Activated T-helper 2 cell treated with anti-CD3 and anti-CD28 coated beads, Interferon-gamma antibody, Interleukin-2, Interleukin-4, amounts not matched to agents 10 μg/mL and 5 μg/mL and 100 μg/mL, durations not matched to agents 14 hours and 24 hours and 36 hours (primary cell): ENCODE measurements around the gene ACKR1. TPM values are rescaled to one million over a fixed set of nuclear protein-coding genes. Genes with fewer than 3 reads are reported as not detected.

Experiments used
- DNase-seq: peaks from one replicate; pipeline ENCODE4 v3.0.0; 2021; ENCODE audit warnings: low spot score
- H3K27ac Mint-ChIP-seq: one replicate; pipeline ENCODE4 v1.8.0; 2021; ENCODE audit warnings: mixed read lengths
- H3K27me3 Mint-ChIP-seq: one replicate; pipeline ENCODE4 v1.8.0; 2021; ENCODE audit warnings: low read depth, mixed read lengths
- H3K36me3 Mint-ChIP-seq: one replicate; pipeline ENCODE4 v1.8.0; 2021; ENCODE audit warnings: low read depth, mixed read lengths
- H3K4me1 Mint-ChIP-seq: one replicate; pipeline ENCODE4 v1.8.0; 2021; ENCODE audit warnings: low read depth, mixed read lengths
- H3K4me3 Mint-ChIP-seq: one replicate; pipeline ENCODE4 v1.8.0; 2021; ENCODE audit warnings: low read depth, mild to moderate bottlenecking, moderate library complexity, mixed read lengths
- H3K9me3 Mint-ChIP-seq: one replicate; pipeline ENCODE4 v1.8.0; 2021; ENCODE audit warnings: mixed read lengths
- intact Hi-C: fragments of 100-400 bp; cut with micrococcal nuclease; formaldehyde crosslinking; loops from one replicate; pipeline ENCODE4 v1.15.1; 2023
- total RNA-seq: library from RNA; stranded (reverse); gene quantifications from 2 replicates; pipeline ENCODE4 v1.2.3, GENCODE V29; 2022

ACKR1 gene
- total RNA-seq, 1 donor from 2014 or later = not detected

DNA sequence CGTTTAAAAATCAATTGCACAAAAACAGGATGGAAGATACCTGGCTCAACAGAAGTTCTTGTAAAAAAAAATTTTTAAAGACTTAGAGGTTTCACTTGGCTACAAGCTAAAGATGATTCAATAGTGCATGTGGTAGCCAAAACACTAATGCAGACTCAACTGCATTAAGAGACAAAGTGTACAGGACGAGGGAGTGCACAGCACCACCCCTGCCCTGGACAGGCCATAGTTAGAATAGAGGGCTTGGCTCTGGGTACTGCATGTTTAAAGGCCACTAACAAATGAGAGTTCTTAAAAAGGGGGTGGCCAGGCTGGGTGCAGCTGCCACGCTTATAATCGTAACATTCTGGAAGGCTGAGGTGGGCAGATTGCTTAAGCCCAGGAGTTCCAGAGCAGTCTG is 7.9 kb downstream of the ACKR1 start:
- no peak overlapping the region for H3K4me3 Mint-ChIP-seq

DNA sequence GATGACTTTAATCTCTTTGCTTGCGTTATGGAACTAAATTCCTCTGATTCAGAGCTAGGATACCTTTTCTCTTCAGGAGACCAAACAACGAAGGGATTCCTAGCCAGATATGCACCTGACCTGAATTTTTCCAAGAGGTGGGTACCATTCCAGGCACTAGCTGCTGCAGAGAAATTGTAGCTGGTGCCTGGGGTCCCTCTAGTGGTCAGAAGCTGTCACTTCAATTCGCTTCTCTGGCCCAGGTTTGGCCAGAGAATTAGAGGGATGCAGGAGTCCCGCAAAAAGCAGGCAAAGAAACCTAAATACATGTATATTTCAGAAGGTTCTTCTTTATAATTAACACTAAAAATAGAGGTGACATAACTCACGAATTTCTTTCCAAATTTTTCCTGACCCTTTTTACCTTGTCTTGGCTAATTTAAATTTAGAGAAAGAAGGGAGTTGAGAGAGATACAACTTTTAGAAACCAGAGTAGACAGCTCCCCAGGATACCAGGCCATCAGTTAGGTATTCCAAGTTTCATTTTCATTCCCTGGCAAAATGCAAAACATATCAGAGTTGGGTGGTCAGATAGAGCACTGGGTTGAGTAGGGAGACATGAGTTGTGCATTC is 9.6 kb downstream of the ACKR1 start:
- Mint-ChIP-seq H3K4me1 (peaks cover 1% of the 10 kb centered on the region), H3K27ac (no peak overlapping the region), H3K27me3 (peaks cover 11% of the 10 kb centered on the region), H3K4me3 (no peak overlapping the region), H3K9me3 (no peaks in the 10 kb centered on the region), H3K36me3 (no peaks in the 10 kb centered on the region)
- intact Hi-C loops = loop anchor here (5.0 kb wide), 1 partner anchor 82 kb away; no protein-coding TSS in a partner anchor
- DNase-seq = no peak

More for the DNA sequence above, 7.9 kb downstream of the ACKR1 start:
- peaks cover 21% of the 10 kb centered on the region for H3K27me3 Mint-ChIP-seq
- H3K4me1 Mint-ChIP-seq = peaks cover 1% of the 10 kb centered on the region
- no peaks in the 10 kb centered on the region for H3K9me3 Mint-ChIP-seq
- H3K27ac Mint-ChIP-seq = no peak overlapping the region
- intact Hi-C loops = loop anchor here (5.0 kb wide), 1 partner anchor 80 kb away; no protein-coding TSS in a partner anchor
- no peaks in the 10 kb centered on the region for H3K36me3 Mint-ChIP-seq
- no peak for DNase-seq

DNA sequence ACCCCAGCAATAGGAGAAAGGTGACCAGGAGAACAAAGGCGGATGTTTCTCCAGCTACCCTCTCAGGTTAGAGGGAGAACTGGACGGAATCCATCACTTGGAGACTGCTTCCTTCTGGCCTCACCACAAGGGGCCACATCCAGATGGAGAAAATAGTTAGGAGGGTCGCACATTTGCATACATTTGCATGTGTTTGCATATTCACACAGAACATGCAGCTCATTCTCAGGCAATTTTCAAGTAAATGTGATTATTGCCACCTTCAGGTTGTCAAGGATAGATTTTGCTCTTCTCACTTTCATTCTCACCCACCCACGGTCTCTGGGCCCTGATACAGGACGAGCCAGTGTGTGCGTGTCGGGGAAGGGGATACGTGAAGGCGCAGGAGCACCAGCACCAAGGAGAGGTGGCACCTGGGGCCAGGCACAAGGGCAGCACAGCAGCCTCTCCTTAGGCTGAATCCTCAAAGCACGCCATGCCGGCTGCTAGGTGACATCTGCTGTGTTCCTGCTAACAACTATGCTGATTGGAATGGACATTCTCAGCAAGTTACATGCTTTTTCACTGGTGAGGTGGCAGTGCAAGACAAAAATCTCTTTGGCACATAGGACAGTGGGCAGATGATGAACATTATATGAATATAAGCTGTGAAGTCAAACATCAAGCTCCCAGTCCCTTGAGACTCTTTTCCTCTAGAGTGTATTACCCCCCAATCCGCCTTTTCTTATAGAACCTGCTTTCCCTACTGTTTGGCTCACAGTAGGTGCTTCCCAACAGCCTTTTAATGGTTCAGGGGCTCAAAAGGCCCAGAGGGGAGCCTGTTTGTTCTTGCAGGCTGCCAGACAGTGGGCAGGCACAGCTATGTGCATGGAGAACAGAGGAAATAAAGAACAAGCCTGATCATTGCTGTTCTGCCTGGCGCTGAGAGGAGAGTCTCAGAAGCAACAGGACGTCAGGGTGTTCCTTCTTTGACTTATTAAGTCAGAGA is 14.3 kb downstream of the ACKR1 start:
- no peaks in the 10 kb centered on the region for H3K9me3 Mint-ChIP-seq
- intact Hi-C loops = no loop called here

DNA sequence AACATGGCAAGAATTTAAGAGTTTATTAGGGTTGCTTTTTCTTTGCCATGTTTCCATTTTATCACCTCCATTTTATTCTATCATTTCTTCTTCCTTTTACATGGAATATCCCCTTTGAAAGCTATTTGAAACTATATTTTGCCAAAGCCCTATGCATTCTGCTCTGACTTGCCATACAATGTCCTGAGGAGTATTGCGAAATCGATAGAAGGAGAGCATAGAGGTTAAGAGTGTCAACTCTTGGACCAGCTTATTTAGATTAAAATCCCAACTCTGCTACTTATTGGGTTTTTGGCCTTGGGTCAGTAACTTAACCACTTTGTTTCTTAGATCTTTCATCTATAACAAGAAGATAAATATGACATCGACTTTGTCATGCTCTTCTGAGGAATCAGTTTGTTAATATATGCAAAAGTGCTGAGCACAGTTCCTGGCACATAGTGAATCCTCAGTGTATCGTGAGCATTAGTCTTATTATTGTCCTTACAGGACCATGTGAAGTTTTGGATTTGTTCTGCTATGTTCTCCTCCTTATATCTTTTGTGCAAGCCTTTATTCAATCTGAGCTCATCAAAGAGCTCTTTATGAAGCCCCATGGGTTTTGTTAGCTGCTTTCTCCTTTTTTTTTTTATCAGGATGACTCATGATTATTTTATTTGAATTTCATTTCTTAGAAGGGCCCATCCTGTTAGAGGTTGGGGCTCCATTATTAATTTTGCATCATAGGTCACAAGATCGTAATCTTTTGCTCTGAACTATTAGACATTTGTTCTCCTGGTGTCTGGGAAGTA is 17.6 kb downstream of the ACKR1 start:
- Mint-ChIP-seq H3K4me1 (no peaks in the 10 kb centered on the region), H3K27ac (no peak overlapping the region), H3K27me3 (no peaks in the 10 kb centered on the region), H3K36me3 (no peaks in the 10 kb centered on the region), H3K9me3 (no peaks in the 10 kb centered on the region), H3K4me3 (no peak overlapping the region)
- intact Hi-C loops = no loop called here
- DNase-seq = no peak

More for the DNA sequence above, 14.3 kb downstream of the ACKR1 start:
- Mint-ChIP-seq H3K36me3 (no peaks in the 10 kb centered on the region), H3K4me3 (no peak overlapping the region), H3K27ac (no peak overlapping the region), H3K27me3 (peaks cover 3% of the 10 kb centered on the region), H3K4me1 (peaks cover 1% of the 10 kb centered on the region)
- DNase-seq = no peak

DNA sequence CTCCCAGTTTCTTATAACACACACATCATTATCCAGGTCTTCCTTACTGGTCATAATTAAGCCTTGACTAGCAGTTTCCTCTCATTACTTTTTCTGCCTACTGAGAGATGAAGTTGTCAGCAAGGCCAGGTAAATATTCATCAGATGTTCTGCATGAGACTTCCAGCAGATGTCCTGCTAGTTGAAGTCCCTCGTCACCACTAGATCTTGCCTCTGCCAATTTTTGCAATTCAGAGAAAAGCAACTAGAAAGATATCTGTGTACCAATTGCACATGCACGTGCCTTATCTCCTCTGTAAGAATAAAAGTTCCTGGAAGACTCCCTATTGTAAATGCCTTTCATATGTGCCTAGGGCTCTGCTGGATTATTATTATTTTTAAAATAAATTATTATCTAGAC is 18.3 kb downstream of the ACKR1 start:
- no peak for DNase-seq
- H3K27ac Mint-ChIP-seq = no peak overlapping the region
- no peaks in the 10 kb centered on the region for H3K27me3 Mint-ChIP-seq
- no peaks in the 10 kb centered on the region for H3K9me3 Mint-ChIP-seq
- H3K36me3 Mint-ChIP-seq = no peaks in the 10 kb centered on the region
- H3K4me1 Mint-ChIP-seq = no peaks in the 10 kb centered on the region
- intact Hi-C loops = no loop called here
- no peak overlapping the region for H3K4me3 Mint-ChIP-seq

DNA sequence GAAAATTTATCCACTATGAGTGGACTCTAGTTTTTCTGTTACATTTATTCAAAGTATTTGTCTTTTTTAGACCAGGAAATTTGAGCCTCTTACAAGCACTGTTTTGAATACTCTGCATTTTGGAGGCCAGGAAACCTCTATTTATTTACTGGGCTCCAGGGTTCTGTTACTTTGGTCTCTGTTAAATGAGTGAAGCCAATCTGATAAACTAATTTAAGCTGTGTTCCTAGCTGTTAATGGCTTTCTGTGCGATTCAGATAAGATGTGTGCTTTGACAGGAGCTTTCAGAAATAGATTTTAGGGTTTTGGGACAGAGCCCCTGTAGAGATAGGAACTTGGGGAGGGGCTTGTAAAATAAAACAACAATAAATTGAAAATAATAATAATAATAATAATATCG is 23.9 kb downstream of the ACKR1 start:
- H3K4me3 Mint-ChIP-seq = no peak overlapping the region
- no peaks in the 10 kb centered on the region for H3K27me3 Mint-ChIP-seq
- no peaks in the 10 kb centered on the region for H3K4me1 Mint-ChIP-seq
- DNase-seq = no peak
- H3K9me3 Mint-ChIP-seq = no peaks in the 10 kb centered on the region
- no peak overlapping the region for H3K27ac Mint-ChIP-seq
- no peaks in the 10 kb centered on the region for H3K36me3 Mint-ChIP-seq
- intact Hi-C loops = no loop called here

DNA sequence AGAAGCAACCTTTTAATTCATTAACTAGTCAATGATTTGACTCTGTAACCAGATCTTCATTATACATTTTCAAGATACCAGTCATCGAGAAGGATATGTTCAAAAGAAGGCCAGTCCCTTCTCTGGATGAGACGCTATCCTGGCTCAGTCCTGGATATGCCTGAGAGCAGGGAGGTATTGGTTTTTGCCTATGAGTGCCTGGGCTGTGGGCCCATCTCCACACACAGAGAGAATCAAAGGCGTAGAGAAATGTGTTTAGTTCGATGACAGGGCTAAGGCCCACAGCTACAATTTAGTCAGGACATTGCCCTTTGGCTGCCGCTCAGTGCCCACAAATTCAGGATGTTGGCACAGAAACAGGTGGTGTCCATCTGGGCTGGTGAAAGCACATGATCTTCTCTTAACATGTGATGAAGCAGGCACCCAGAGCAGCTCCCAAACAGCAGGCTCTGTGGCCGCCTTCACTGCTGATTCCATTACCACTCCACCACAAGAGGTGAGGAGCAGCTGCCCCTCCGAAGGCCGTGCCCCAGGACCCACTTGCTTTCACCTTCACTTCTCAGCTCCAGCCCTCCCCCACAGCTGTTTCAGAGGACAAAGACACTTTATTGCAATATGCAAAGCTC is 24.7 kb downstream of the ACKR1 start:
- H3K27me3 Mint-ChIP-seq = no peaks in the 10 kb centered on the region
- intact Hi-C loops = no loop called here

DNA sequence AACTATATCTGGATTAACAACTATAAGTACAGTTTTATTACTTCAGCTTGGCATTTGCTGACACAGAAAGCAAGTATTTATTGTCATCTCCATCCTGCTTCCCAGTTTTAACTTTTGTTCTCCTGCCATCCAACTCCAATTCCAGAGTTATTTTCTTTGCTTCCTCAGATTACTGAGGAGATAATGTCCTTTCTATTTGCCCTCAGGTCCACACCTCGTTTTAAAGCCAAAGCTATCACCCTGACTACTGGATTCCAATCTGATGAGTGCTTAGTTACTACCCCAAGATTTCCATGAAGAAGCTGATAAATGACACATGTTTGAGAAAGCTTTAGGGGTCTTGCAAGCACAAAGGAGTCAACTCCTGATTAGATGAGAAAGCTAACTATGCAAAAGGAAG is 25.2 kb downstream of the ACKR1 start:
- no peaks in the 10 kb centered on the region for H3K36me3 Mint-ChIP-seq
- no peak for DNase-seq
- H3K27ac Mint-ChIP-seq = no peak overlapping the region
- no peaks in the 10 kb centered on the region for H3K9me3 Mint-ChIP-seq
- intact Hi-C loops = no loop called here
- H3K4me1 Mint-ChIP-seq = no peaks in the 10 kb centered on the region
- no peak overlapping the region for H3K4me3 Mint-ChIP-seq
- H3K27me3 Mint-ChIP-seq = no peaks in the 10 kb centered on the region

More for the DNA sequence above, 24.7 kb downstream of the ACKR1 start:
- H3K27ac Mint-ChIP-seq = no peak overlapping the region
- no peaks in the 10 kb centered on the region for H3K9me3 Mint-ChIP-seq
- H3K4me3 Mint-ChIP-seq = no peak overlapping the region
- no peak for DNase-seq
- no peaks in the 10 kb centered on the region for H3K4me1 Mint-ChIP-seq
- H3K36me3 Mint-ChIP-seq = no peaks in the 10 kb centered on the region

DNA sequence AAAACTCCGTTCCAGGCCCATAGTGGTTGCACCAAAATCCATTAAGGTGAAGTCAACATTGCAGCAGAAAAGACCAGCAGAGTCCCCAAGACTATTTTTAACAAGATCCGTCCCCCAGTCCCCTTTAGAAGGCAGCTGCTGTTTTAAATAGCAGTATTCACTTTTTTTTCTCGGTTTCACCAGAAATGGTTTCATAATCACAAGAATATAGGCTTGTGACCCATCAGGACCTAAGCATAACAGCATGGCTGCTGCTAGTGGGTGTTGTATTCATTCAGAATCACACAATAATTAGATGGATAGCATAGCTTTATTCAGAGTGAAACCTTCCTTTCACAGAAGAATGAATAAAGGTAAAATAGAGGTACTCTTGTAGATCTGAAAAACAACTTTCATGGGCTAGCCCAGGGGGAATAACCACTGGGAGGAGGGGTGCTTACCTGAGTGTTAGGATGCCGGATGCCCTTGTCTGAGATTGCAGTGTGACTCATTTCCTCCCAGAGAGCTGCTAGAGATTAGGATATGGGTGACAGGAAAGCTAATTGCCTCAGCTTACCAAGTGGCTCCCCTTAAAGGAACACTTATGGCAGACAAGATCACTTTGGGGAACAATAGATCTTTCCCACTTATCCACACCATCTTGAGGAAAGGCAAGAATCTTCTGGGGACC is 35.0 kb downstream of the ACKR1 start:
- Mint-ChIP-seq H3K9me3 (no peaks in the 10 kb centered on the region), H3K4me1 (no peaks in the 10 kb centered on the region), H3K27ac (no peak overlapping the region), H3K36me3 (no peaks in the 10 kb centered on the region), H3K27me3 (no peaks in the 10 kb centered on the region), H3K4me3 (no peak overlapping the region)
- intact Hi-C loops = no loop called here
- no peak for DNase-seq

DNA sequence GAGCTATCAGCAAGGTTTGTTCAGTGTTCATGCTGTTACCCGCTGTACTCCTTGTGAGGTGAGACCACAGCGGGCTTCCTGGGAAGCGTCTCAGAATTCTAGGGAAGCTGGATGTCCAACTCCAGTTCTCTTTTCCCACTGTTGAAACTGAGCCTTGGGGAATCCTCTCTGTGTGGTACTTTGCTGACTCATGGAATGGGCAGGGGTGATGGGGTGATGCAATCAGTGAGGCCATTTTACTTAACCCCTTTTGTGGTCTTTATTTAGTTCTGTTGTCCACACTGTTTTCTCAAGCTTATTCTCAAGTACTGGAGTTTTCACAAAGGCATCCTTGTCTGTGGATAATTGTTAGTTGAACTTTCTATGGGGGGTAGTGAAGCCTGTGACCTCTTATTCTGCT is 42.6 kb downstream of the ACKR1 start:
- no peak overlapping the region for H3K27ac Mint-ChIP-seq
- H3K27me3 Mint-ChIP-seq = no peaks in the 10 kb centered on the region
- no peaks in the 10 kb centered on the region for H3K4me1 Mint-ChIP-seq
- no peaks in the 10 kb centered on the region for H3K9me3 Mint-ChIP-seq
- intact Hi-C loops = no loop called here
- no peak for DNase-seq
- no peaks in the 10 kb centered on the region for H3K36me3 Mint-ChIP-seq
- H3K4me3 Mint-ChIP-seq = no peak overlapping the region

DNA sequence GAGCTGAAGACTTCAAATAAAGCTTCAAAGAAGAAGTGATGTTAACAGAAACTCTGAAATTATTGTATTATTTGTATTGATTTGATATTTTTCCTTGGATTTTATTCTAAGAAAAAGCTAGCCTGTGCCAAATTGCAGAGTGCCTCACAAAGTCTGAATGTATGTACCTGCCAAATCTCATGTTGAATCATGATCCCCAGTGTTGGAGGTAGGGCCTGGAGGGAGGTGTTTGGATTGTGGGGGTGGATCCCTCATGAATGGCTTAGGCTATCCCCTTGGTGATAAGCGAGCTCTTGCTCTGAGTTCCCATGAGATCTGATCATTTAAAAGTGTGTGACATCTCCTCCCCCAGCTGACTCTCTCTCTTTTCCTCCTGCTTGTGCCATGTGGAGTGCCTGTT is 43.6 kb downstream of the ACKR1 start:
- Mint-ChIP-seq H3K36me3 (no peaks in the 10 kb centered on the region), H3K27ac (no peak overlapping the region), H3K4me3 (no peak overlapping the region), H3K9me3 (no peaks in the 10 kb centered on the region), H3K4me1 (no peaks in the 10 kb centered on the region), H3K27me3 (no peaks in the 10 kb centered on the region)
- DNase-seq = no peak
- intact Hi-C loops = no loop called here

DNA sequence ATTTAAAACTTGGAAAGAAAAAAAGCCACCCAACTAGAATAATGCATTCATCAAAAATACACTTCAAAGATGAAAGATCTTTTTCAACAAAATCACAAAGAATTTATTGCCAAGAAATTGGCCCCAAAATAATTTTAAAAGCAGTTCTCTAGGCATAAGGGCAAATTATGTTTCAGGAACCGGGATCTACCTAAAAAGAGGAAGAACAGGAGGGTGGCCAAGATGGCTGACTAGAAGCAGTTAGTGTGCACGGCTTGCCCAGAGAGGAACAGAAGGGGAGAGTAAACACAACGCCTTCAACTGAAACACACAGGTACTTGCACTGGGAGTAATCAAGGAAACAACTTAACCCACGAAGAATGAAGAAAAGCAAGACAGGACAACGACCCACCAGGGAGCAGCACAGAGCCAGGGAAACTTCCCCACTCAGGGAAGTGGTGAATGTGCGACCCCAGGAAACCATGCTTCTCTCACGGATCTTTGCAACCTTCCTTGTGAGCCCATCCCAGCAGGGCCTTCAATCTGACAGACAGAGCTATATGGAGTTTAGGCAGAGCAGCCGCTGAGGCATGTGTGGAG is 46.1 kb downstream of the ACKR1 start:
- Mint-ChIP-seq H3K27ac (no peak overlapping the region), H3K27me3 (no peaks in the 10 kb centered on the region), H3K36me3 (no peaks in the 10 kb centered on the region), H3K9me3 (no peaks in the 10 kb centered on the region), H3K4me3 (no peak overlapping the region), H3K4me1 (no peaks in the 10 kb centered on the region)
- intact Hi-C loops = no loop called here
- no peak for DNase-seq
